ENCODE measurements around the gene CEP290.
"Not testable (repeated sequence)": the region's sequence is repeated elsewhere in the genome, so short reads cannot be mapped to it uniquely, and the experiment has no call there.

Gene CEP290

GRCh38 chr12:88052686-88053085 is 89.2 kb downstream of the CEP290 start:
- DNase-seq: peak; percentile 6 to 73 (median 35)

GRCh38 chr12:88044035-88044434 is 97.9 kb downstream of the CEP290 start:
- no peak for DNase-seq

GRCh38 chr12:88037770-88038169 is 104.1 kb downstream of the CEP290 start:
- no peak for DNase-seq

- peak in 1 of 3 experiments; percentile 35 for DNase-seq
These were observed 105.4 kb downstream of the CEP290 start for GRCh38 chr12:88036353-88036965.

- DNase-seq: peak in 1 of 3 experiments; percentile 77
These were observed 106.0 kb downstream of the CEP290 start for GRCh38 chr12:88035907-88036289.

GRCh38 chr12:88035271-88035906 is 106.5 kb downstream of the CEP290 start:
- peak; percentile 91 to 94 (median 94) for DNase-seq

GRCh38 chr12:88031161-88031560 is 110.7 kb downstream of the CEP290 start:
- not testable (repeated sequence) for DNase-seq

GRCh38 chr12:88029093-88029665 is 112.7 kb downstream of the CEP290 start, which contains the start of gene C12orf50:
TSS of gene C12orf50 (minus strand) at chr12:88029401. CDS start at chr12:88026962, 2,439 bp downstream.
- DNase-seq: no peak

- no peak for DNase-seq
These were observed 115.7 kb downstream of the CEP290 start for GRCh38 chr12:88026196-88026595.

GRCh38 chr12:88017964-88018363 is 123.9 kb downstream of the CEP290 start:
- DNase-seq: no peak

- DNase-seq: peak in 1 of 3 experiments; percentile 53
These were observed 126.1 kb downstream of the CEP290 start for GRCh38 chr12:88015825-88016224.

GRCh38 chr12:88011755-88012154 is 130.1 kb downstream of the CEP290 start:
- DNase-seq: no peak

GRCh38 chr12:88006351-88006750 is 135.5 kb downstream of the CEP290 start:
- DNase-seq: no peak

DNA sequence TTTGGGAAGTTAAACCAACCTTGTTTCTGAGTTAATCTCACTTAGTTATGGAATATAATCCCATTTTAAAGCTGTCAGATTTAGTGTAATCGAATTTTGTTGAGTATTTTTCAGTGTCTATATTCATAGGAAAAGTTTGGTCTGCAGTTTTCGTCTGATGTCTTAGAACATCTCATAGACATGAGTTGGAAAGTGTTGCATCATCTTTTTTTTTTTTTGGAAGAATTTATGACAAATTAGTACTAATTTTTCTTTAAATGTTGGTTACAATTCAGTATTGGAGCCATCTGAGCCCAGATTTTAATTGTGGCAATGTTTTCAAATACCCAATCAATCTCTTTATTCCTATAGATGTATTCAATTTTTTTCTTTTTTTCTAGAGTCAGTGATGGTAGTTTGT is 140.6 kb downstream of the CEP290 start:
- no peak for DNase-seq
